Thyroid gland (tissue), 4 donors: ENCODE results near the gene SLC25A1.

Experiments used
- CTCF ChIP-seq, 6 experiments: fragments of 200-600 bp in 3 of 6; fragments of 450-650 bp in 3 of 6; sonication (generic) in 3 of 6; IDR thresholded peaks; one replicate each; pipeline ENCODE4 v1.5.1; 2016 to 2019; ENCODE audit warnings: antibody characterized with exemption in 6 of 6, mild to moderate bottlenecking in 2 of 6, inconsistent platforms in 1 of 6, moderate library complexity in 1 of 6
- POLR2A ChIP-seq, 2 donors: fragments of 450-650 bp; IDR thresholded peaks; one replicate each; pipeline ENCODE4 v1.6.1; 2017; ENCODE audit warnings: antibody characterized with exemption in 2 of 2, mild to moderate bottlenecking in 2 of 2, moderate library complexity in 1 of 2

- TF ChIP-seq CTCF (IDR thresholded peaks at IDR 0.05) (no peak), POLR2A (IDR thresholded peaks at IDR 0.05) (no peak)
These were observed 33.9 kb upstream of the SLC25A1 start for GRCh38 chr22:19212302-19212870.
